Epithelial cell of esophagus (primary cell): ENCODE data around the gene LIPC.
A peak's percentile ranks its signal among the peaks of the same experiment; 100 is the strongest.

Experiments used
- DNase-seq: peaks from one replicate; pipeline ENCODE4 v3.0.0; 2010; ENCODE audit warnings: low read depth
- H3K4me3 ChIP-seq: 2 replicates; pipeline ENCODE4 v1.5.1; 2011; ENCODE audit warnings: mild to moderate bottlenecking, low read length, control low read depth
- TF ChIP-seq, protein P1 (sequence below): IDR thresholded peaks from 2 replicates; pipeline ENCODE4 v1.5.1; 2011; ENCODE audit warnings: low read depth, mild to moderate bottlenecking, low read length, control low read depth, inconsistent platforms; ENCODE audit not compliant: insufficient read depth; ENCODE audit errors: missing control alignments

LIPC gene

DNA sequence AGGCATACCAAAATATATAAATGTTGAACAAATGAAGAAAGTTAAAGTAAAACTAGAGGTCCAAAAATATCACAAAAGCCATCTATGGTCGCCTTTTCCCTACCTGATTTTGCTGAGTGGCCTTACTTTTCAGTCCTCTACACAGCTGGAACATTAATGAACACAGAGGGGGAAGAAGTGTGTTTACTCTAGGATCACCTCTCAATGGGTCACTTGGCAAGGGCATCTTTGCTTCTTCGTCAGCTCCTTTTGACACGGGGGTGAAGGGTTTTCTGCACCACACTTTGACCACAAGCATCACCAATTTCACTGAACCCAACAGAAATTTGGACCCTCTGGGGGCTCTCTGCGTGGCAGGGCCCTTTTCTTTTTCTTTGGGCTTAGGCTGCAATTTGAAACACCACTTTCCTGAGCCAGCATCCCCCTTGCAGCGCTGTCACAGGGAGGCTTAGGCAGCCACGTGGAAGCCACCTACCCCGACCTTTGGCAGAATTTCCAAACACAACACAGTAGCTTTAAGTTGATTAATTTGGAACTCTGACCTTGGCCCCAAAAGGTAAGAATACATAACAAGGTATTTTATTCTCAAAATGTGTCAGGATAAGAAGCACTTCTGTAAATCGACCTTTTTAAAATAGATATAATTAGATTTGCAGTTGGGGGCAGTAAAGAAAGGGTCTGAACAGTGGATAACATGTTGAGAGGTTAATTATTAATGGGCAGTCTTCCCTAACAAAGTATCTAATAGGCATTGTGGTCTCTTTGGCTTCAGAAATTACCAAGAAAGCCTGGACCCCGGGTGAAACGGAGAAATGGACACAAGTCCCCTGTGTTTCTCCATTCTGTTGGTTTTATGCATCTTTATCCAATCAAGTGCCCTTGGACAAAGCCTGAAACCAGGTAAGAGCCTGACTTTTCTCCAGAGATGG lies at the start of gene LIPC:
LIPC (plus strand) TSS at position 771 of the 929 bp plus-strand sequence; CDS start at position 813, 42 bp downstream.
- TF ChIP-seq, protein P1, sequence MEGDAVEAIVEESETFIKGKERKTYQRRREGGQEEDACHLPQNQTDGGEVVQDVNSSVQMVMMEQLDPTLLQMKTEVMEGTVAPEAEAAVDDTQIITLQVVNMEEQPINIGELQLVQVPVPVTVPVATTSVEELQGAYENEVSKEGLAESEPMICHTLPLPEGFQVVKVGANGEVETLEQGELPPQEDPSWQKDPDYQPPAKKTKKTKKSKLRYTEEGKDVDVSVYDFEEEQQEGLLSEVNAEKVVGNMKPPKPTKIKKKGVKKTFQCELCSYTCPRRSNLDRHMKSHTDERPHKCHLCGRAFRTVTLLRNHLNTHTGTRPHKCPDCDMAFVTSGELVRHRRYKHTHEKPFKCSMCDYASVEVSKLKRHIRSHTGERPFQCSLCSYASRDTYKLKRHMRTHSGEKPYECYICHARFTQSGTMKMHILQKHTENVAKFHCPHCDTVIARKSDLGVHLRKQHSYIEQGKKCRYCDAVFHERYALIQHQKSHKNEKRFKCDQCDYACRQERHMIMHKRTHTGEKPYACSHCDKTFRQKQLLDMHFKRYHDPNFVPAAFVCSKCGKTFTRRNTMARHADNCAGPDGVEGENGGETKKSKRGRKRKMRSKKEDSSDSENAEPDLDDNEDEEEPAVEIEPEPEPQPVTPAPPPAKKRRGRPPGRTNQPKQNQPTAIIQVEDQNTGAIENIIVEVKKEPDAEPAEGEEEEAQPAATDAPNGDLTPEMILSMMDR, result no peak
- no peak within 1 kb of the TSS for H3K4me3 ChIP-seq
- DNase-seq, result no peak

DNA sequence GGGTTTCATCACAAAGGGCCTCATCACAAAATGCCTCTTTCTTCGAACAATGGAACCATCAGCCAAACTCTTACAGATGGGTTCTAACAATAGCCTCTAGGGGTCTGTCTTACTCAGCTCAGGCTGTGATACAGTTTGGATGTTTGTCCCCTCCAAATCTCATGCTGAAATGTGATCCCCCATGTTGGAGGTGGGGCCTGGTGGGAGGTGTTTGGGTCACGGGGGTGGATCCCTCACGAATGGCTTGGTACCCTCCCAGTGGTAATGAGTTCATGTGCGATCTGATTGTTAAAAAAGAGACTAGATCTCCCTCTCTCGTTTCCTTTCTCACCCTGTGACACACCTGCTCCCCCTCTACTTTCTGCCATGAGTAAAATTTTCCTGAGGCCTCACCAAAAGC lies 47.9 kb upstream of the LIPC start:
- no peak for DNase-seq
- TF ChIP-seq, protein P1, result no peak
- H3K4me3 ChIP-seq, result no peak overlapping the region

DNA sequence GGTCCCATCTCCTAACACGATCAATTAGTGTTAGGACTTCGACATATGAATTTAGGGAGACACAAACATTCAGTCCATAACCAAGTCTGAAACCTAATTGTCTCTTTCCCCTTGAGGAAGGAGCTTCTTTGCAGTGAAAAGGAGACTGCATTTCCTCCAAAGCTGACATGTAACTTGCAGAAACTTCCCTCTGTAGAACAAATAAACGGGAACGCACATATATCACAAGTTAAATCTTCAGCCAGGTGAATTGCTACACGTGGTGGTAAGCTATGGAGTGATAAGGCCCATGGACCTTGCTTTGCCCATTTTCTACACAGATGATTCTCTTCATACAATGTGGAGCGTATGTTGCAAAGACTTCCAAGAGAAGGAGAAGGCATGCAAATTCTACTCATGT lies 47.1 kb upstream of the LIPC start:
- DNase-seq, result no peak
- TF ChIP-seq, protein P1, result no peak

DNA sequence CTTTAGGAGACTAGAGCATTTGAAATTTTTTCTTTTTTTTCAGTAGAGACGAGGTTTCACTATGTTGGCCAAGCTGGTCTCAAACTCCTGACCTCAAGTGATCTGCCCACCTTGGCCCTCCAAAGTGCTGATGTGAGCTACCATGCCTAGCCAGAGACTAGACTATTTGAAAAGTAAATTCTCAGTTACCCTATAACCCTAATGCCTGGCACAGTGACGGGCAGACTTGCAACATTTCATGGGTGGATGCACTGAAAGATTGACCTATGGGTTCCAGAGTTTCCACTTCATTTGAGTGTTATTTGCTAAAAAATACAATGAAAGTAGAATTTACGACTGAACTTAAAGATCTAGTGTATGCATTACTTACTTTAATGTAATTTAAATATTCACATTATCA lies 45.7 kb upstream of the LIPC start:
- no peak overlapping the region for H3K4me3 ChIP-seq
- TF ChIP-seq, protein P1, result no peak
- DNase-seq, result no peak

More for the DNA sequence above, 47.1 kb upstream of the LIPC start:
- H3K4me3 ChIP-seq, result no peak overlapping the region

DNA sequence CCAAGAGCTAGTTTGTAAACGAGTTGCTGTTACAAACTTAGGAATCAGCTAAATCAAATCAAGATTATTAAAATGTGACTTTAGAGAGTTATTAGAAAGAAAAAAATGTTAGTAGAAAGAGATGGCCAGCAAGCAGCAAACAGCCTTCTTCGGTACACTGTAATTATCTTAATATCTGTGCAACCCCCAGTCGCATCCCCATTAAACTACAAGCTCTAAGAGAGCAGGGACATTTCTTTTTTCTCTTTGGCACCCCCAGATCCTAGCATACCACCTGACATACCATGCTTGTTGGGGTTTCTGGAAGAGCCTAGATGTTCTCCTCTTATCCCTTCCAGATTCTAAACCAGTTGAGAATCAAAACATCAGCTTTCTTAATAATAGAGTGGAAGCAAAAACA lies 45.1 kb upstream of the LIPC start:
- no peak overlapping the region for H3K4me3 ChIP-seq
- DNase-seq, result no peak
- TF ChIP-seq, protein P1, result no peak

DNA sequence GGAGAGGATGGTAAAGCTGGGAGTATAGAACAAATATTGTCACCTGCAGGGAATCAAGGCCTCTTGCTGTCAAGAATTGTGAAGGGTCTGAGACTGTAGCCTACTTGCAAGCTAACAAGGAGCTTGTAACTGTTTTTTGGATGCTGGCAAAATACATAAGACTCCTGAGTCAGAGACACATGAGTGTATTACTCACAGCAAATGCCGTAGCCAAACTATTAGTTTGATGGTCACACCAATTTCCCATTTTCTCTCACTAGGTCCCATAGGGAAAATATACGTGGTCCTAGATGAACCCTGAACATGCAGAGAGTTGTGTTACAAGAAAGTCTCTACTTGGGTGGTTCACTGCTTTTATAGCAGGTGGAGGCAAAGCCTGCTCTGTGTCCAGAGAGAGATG lies 44.7 kb upstream of the LIPC start:
- DNase-seq, result peak; percentile 62
- TF ChIP-seq, protein P1, result no peak
- H3K4me3 ChIP-seq, result no peak overlapping the region
